AG09309 (cell line): ENCODE data around the gene SLC39A11.

Experiments
- DNase-seq: peaks from one replicate; pipeline ENCODE4 v3.0.0-alpha.2; 2010; ENCODE audit warnings: low read depth
- H3K4me3 ChIP-seq: 2 replicates; pipeline ENCODE4 v1.5.1; 2011; ENCODE audit warnings: mild to moderate bottlenecking, low read depth, low read length, moderate library complexity; ENCODE audit not compliant: control insufficient read depth
- TF ChIP-seq, protein P1 (sequence below): IDR thresholded peaks from 2 replicates; pipeline ENCODE4 v1.5.1; 2011; ENCODE audit warnings: mild to moderate bottlenecking, low read depth, low read length, inconsistent platforms; ENCODE audit not compliant: insufficient read depth, control insufficient read depth; ENCODE audit errors: missing control alignments

SLC39A11 gene

DNA sequence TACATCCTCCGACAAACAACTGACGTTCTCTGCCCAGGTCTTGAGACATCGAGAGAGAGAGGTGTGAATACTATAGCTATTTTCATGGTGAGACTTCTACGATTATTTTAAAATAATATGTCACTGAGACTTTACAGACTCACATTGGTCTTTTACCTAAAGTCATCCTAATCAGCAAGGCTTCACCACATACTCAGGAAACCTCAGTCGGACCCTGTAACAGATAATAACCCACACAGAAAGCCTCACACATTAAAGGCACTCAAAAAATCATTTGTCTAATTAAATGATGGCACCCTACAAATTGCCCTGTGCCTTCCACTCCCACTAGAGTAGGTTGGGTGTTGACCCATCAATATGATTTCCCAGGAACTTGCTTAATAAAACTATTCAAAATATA, 19.8 kb upstream of the SLC39A11 start:
- TF ChIP-seq, protein P1, sequence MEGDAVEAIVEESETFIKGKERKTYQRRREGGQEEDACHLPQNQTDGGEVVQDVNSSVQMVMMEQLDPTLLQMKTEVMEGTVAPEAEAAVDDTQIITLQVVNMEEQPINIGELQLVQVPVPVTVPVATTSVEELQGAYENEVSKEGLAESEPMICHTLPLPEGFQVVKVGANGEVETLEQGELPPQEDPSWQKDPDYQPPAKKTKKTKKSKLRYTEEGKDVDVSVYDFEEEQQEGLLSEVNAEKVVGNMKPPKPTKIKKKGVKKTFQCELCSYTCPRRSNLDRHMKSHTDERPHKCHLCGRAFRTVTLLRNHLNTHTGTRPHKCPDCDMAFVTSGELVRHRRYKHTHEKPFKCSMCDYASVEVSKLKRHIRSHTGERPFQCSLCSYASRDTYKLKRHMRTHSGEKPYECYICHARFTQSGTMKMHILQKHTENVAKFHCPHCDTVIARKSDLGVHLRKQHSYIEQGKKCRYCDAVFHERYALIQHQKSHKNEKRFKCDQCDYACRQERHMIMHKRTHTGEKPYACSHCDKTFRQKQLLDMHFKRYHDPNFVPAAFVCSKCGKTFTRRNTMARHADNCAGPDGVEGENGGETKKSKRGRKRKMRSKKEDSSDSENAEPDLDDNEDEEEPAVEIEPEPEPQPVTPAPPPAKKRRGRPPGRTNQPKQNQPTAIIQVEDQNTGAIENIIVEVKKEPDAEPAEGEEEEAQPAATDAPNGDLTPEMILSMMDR: no peak
- no peak for DNase-seq
- no peak overlapping the region for H3K4me3 ChIP-seq

DNA sequence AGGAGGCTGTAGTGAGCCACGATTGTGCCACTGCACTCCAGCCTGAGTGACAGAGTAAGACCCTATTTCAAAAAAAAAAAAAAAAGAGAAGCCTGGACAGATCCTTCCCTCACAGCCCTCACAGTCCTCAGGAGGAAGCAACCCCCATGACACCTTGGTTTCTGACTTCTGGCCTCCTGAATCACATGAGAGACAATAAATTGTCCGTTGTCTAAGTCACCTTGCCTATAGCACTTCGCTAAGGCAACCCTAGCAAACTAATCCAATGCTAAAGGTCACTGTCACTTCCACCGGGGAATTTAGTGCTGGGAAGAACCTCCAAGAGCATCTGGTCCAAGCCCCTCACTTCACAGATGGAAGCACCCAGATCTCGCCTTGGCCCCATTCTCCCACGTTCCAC, 18.9 kb upstream of the SLC39A11 start:
- no peak for DNase-seq
- no peak overlapping the region for H3K4me3 ChIP-seq
- TF ChIP-seq, protein P1: no peak

DNA sequence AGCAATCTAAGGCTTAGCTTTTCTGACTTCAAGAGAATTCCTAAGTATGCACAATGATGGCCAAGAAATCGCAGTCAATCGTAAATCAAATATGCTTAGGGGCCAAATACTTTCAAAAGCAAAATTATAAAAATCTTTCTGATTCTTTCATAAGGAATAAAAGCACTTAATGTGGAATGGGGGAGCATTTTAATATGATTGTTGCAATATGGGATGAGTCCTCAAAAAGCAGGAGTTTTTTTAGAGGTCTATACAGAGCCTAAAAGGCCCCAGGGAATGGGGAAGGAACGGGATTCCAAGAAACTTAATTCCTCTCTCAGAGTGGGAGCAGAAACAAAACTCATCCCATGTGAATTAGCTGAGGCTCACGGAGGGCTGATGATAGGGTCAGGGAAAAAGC, 14.7 kb upstream of the SLC39A11 start:
- TF ChIP-seq, protein P1: no peak
- H3K4me3 ChIP-seq: no peak overlapping the region
- DNase-seq: no peak

DNA sequence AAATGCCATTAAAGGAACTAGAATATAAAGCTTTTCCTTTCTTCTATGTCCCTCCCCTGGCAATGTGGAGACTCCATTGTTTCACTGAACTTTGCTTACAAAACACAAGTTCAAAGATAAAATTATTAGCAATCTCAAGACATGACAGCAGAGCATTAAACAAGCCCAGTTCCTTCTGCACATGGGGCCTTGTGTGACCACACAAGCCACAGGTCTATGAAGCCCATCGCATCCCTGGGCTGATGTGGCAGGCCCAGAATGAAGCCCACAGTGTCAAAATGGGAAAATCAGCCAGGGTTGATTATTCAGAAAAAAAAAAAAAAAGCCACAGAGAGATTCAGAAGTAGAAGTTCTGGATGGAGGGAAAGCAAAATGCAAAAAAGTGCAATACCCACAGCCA, 12.9 kb upstream of the SLC39A11 start:
- no peak for DNase-seq
- H3K4me3 ChIP-seq: no peak overlapping the region
- TF ChIP-seq, protein P1: no peak

DNA sequence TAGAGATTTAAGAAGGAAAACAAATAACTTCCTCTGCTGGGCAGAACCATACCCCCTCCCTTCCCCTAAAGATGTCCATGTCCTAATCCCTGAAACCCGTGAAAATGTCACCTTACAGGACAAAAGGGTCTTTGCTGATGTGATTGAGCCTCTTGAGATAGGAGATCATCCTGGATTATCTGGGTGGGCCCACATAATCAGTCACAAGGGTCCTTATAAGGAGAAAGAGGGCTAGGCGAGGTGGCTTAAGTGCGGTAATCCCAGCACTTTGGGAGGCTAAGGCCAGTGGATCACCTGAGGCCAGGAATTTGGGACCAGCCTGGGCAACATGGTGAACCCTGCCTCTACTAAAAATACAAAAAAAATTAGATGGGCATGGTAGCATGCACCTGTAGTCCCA, 12.0 kb upstream of the SLC39A11 start:
- TF ChIP-seq, protein P1: no peak
- DNase-seq: no peak
- no peak overlapping the region for H3K4me3 ChIP-seq

DNA sequence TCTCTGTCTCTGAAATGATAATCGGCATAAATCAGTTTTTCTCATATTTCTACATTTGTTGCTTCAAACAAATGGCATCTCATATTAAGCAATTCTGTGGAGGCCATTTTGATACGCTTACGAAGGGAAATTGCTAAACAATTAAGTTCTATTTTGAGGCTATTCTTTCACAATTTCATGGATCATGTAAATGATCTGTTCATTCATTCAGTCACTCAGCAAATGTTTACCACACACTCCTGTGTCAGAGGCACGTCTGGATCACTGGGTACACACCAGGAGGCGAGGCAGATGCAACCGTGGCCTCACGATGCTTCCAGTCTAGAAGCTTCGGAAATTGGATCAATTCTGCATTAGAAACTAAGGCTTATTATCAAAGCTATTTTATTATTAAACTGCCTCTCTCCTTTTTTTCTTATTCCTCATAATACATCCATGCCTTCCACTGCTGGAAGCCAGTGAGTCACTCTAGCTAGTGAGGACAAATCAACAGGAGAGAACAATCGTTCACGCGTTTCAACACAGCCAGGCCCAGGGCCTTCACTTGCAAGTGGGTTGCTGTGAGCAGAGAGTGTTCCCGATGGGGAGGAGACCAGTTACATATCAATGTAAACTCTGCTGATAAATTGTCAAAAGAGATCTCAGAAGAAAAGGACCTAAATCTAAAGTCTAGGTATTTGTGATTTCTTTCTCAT, 11.3 kb upstream of the SLC39A11 start:
- no peak for DNase-seq

DNA sequence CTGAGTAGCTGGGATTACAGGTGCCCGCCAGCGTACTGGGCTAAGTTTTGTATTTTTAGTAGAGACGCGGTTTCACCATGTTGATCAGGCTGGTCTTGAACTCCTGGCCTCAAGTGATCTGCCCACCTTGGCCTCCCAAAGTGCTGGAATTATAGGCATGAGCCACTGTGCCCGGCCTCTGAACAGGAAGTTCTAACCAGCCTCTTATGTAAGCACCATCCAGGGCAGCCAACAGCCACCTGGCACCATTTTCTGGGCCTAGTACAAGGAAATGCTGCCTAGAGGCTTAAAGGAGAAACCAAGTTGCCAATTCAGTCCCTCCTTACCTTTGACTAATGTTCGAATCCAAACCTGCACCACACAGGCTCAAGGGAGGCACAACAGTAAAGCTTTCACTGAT, 8.5 kb upstream of the SLC39A11 start:
- TF ChIP-seq, protein P1: no peak
- no peak overlapping the region for H3K4me3 ChIP-seq
- DNase-seq: no peak

More for the DNA sequence above, 11.3 kb upstream of the SLC39A11 start:
- TF ChIP-seq, protein P1: no peak
- no peak overlapping the region for H3K4me3 ChIP-seq
